ENCODE measurements around the gene FAS. TPM values are rescaled to one million over a fixed set of nuclear protein-coding genes. Genes with fewer than 3 reads are reported as not detected.
A peak's percentile ranks its signal among the peaks of the same experiment; 100 is the strongest.

The FAS gene
- total RNA-seq, 5 donors from 2014 or later (not counting 1 experiment from before 2014, with no cell fraction given): 18.4 to 32.6 (median 28.0) TPM

DNA sequence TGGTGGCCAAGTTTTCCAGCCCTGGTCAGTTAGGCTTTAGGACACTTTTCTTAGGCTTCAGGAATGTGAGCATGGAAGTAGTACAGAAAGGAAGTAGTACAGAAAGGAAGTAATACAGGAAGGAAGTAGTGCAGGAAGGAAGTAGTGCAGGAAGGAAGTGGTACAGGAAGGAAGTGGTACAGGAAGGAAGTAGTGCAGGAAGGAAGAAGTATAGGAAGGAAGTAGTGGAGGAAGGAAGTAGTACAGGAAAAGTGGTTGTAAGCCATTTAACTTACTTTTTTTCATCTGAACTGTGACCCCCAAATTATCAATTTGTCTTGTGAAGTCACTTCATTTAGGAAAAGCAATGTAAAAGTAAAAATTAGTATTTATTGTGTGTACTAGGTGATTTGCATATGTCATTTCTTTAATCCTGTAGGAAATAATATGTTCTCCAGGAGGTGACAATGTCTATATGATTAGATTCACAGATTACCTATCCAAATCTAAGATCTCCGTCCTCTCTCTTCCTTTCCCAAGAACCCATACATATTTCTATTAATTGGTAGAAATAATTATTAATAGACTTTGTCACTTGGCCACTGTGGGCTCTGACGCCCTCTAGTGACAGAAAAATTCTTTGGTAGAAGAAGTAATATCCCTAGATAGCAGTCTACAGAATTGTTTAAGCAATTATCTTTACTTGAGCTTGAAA is 3.9 kb upstream of the FAS start:
- no CpG with 5 or more reads among the region's 2 CpGs for whole genome bisulfite sequencing (ENCODE audit: insufficient coverage)
- POLR2A ChIA-PET: interaction anchor here in 1 of 2 donors (0.5 to 0.6 kb wide), 3 partner anchors 10 to 1901 kb away, joined by 3 to 9 read pairs (median 6); partner anchors contain the start of gene IFIT5
- DNase-seq (peak in 1 of 35 experiments; percentile 58), ATAC-seq (replicated peaks in 1 of 4) (no peak)
- H3K36me3 Mint-ChIP-seq: peaks cover 3% of the 10 kb centered on the region
- peaks cover 52 to 59% (median 55%) of the 10 kb centered on the region in 3 donors for H3K4me1 Mint-ChIP-seq
- CTCF ChIA-PET: interaction anchor here (0.6 to 2.0 kb wide), 12 partner anchors 8 to 174 kb away, joined by 3 to 13 read pairs (median 4); no protein-coding TSS in a partner anchor
- H3K4me3 ChIP-seq (ENCODE audit: control insufficient read depth in 1 of 2, extremely low read depth in 1 of 2, low read length in 1 of 2): no peak overlapping the region
- no peaks in the 10 kb centered on the region for H3K9me3 ChIP-seq
- peak overlapping the region in 1 of 3 donors; percentile 31 for H3K4me3 Mint-ChIP-seq
- peak overlapping the region; percentile 27 for H3K27ac ChIP-seq (ENCODE audit: low read length)
- no peaks in the 10 kb centered on the region for H3K27me3 ChIP-seq (replicated peaks in 1 of 2; ENCODE audit: control insufficient read depth in 2 of 2, extremely low read depth in 1 of 2, insufficient read depth in 2 of 2, low read length in 1 of 2)
- peaks cover 3 to 7% (median 5%) of the 10 kb centered on the region in 3 donors for H3K9me3 Mint-ChIP-seq
- peaks cover 8 to 18% of the 10 kb centered on the region in 2 experiments for H3K4me1 ChIP-seq (ENCODE audit: control insufficient read depth in 1 of 2, extremely low read depth in 1 of 2, insufficient read depth in 2 of 2, low read length in 2 of 2)
- peak overlapping the region; percentile 9 to 89 for H3K27ac Mint-ChIP-seq
- H3K36me3 ChIP-seq (ENCODE audit: control insufficient read depth in 2 of 2, extremely low read depth in 1 of 2, insufficient read depth in 1 of 2, low read length in 1 of 2): no peaks in the 10 kb centered on the region
- no peaks in the 10 kb centered on the region for H3K27me3 Mint-ChIP-seq

DNA sequence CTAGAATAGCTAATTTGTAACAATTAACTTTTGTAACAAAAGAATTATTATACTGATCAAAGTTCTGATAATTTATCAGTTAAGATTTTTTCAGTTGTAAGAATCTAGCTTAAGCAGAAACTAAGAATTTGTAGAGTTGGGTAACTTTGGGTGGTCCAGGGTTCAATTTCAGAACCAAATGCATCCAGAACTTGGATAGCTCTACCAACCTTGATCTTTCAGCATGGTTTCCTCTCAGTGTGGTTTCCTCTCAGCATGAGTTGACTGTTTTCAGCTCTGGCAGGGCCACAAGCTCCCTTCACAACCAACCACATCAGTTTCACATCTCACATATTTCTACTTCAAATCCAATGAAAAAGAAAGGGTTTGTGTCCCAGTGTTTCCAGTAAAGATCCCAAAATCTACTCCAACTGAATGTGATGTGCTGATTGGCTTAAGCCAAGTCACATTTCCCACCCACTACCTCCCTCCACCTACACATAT is 3.3 kb upstream of the FAS start:
- H3K27ac Mint-ChIP-seq: peak overlapping the region; percentile 61 to 79
- ChIA-PET POLR2A (interaction anchor here (0.5 to 0.6 kb wide), 5 partner anchors 9 to 1902 kb away, joined by 3 to 9 read pairs (median 3); partner anchors contain the start of gene IFIT5 (in 1 of the 2)), CTCF (interaction anchor here (0.7 to 2.0 kb wide), 12 partner anchors 9 to 152 kb away, joined by 3 to 13 read pairs (median 4); no protein-coding TSS in a partner anchor)
- H3K27me3 ChIP-seq (replicated peaks in 1 of 2; ENCODE audit: control insufficient read depth in 2 of 2, extremely low read depth in 1 of 2, insufficient read depth in 2 of 2, low read length in 1 of 2): no peaks in the 10 kb centered on the region
- H3K27ac ChIP-seq (ENCODE audit: low read length): peak overlapping the region; percentile 11
- DNase-seq: peak in 2 of 35 experiments; percentile 10 to 37
- H3K36me3 ChIP-seq (ENCODE audit: control insufficient read depth in 2 of 2, extremely low read depth in 1 of 2, insufficient read depth in 1 of 2, low read length in 1 of 2): no peaks in the 10 kb centered on the region
- H3K9me3 ChIP-seq: no peaks in the 10 kb centered on the region
- peaks cover 3% of the 10 kb centered on the region for H3K36me3 Mint-ChIP-seq
- H3K27me3 Mint-ChIP-seq: no peaks in the 10 kb centered on the region
- no peak overlapping the region for H3K4me3 ChIP-seq (ENCODE audit: control insufficient read depth in 1 of 2, extremely low read depth in 1 of 2, low read length in 1 of 2)
- ATAC-seq (replicated peaks in 1 of 4): no peak
- H3K4me1 ChIP-seq (ENCODE audit: control insufficient read depth in 1 of 2, extremely low read depth in 1 of 2, insufficient read depth in 2 of 2, low read length in 2 of 2): peaks cover 14 to 18% of the 10 kb centered on the region in 2 experiments
- H3K9me3 Mint-ChIP-seq: peaks cover 3 to 7% (median 5%) of the 10 kb centered on the region in 3 donors
- peaks cover 55 to 61% (median 59%) of the 10 kb centered on the region in 3 donors for H3K4me1 Mint-ChIP-seq
- no peak overlapping the region for H3K4me3 Mint-ChIP-seq

GRCh38 chr10:88987840-88988239 is 2.8 kb upstream of the FAS start:
- CTCF ChIA-PET: interaction anchor here (0.7 to 2.0 kb wide), 11 partner anchors 9 to 716 kb away, joined by 3 to 13 read pairs (median 5); no protein-coding TSS in a partner anchor
- Mint-ChIP-seq H3K4me3 (peak overlapping the region in 1 of 3 donors; percentile 36), H3K9me3 (peaks cover 3 to 7% (median 5%) of the 10 kb centered on the region in 3 donors)

GRCh38 chr10:88989423-88989822 is 1.2 kb upstream of the FAS start:
- H3K4me3 Mint-ChIP-seq: peak overlapping the region; percentile 94 to 98 (median 95)
- DNase-seq (no peak), ATAC-seq (replicated peaks in 1 of 4) (no peak)
- H3K27me3 Mint-ChIP-seq: no peaks in the 10 kb centered on the region
- H3K27me3 ChIP-seq (replicated peaks in 1 of 2; ENCODE audit: control insufficient read depth in 2 of 2, extremely low read depth in 1 of 2, insufficient read depth in 2 of 2, low read length in 1 of 2): no peaks in the 10 kb centered on the region
- CTCF ChIA-PET: interaction anchor here (1.0 to 1.9 kb wide), 6 partner anchors 8 to 224 kb away, joined by 3 to 5 read pairs (median 4); no protein-coding TSS in a partner anchor
- peaks cover 64 to 66% (median 64%) of the 10 kb centered on the region in 3 donors for H3K4me1 Mint-ChIP-seq
- peak overlapping the region; percentile 95 to 98 for H3K27ac Mint-ChIP-seq
- POLR2A ChIA-PET: no interaction called here
- peaks cover 3% of the 10 kb centered on the region for H3K36me3 Mint-ChIP-seq
- H3K36me3 ChIP-seq (ENCODE audit: control insufficient read depth in 2 of 2, extremely low read depth in 1 of 2, insufficient read depth in 1 of 2, low read length in 1 of 2): no peaks in the 10 kb centered on the region
- no peak overlapping the region for H3K4me3 ChIP-seq (ENCODE audit: control insufficient read depth in 1 of 2, extremely low read depth in 1 of 2, low read length in 1 of 2)
- peaks cover 3 to 7% (median 5%) of the 10 kb centered on the region in 3 donors for H3K9me3 Mint-ChIP-seq
- no CpG with 5 or more reads among the region's 2 CpGs for WGBS (ENCODE audit: insufficient coverage)
- H3K27ac ChIP-seq (ENCODE audit: low read length): peak overlapping the region; percentile 89
- H3K4me1 ChIP-seq (ENCODE audit: control insufficient read depth in 1 of 2, extremely low read depth in 1 of 2, insufficient read depth in 2 of 2, low read length in 2 of 2): peaks cover 18 to 27% of the 10 kb centered on the region in 2 experiments
- no peaks in the 10 kb centered on the region for H3K9me3 ChIP-seq

More at GRCh38 chr10:88987840-88988239, 2.8 kb upstream of the FAS start:
- no peaks in the 10 kb centered on the region for H3K36me3 ChIP-seq (ENCODE audit: control insufficient read depth in 2 of 2, extremely low read depth in 1 of 2, insufficient read depth in 1 of 2, low read length in 1 of 2)
- no peak for ATAC-seq (replicated peaks in 1 of 4)
- H3K4me1 ChIP-seq (ENCODE audit: control insufficient read depth in 1 of 2, extremely low read depth in 1 of 2, insufficient read depth in 2 of 2, low read length in 2 of 2): peaks cover 16 to 18% of the 10 kb centered on the region in 2 experiments
- no peak overlapping the region for H3K4me3 ChIP-seq (ENCODE audit: control insufficient read depth in 1 of 2, extremely low read depth in 1 of 2, low read length in 1 of 2)
- peaks cover 58 to 65% (median 62%) of the 10 kb centered on the region in 3 donors for H3K4me1 Mint-ChIP-seq
- H3K27me3 ChIP-seq (replicated peaks in 1 of 2; ENCODE audit: control insufficient read depth in 2 of 2, extremely low read depth in 1 of 2, insufficient read depth in 2 of 2, low read length in 1 of 2): no peaks in the 10 kb centered on the region
- no peaks in the 10 kb centered on the region for H3K9me3 ChIP-seq
- POLR2A ChIA-PET: interaction anchor here (0.6 kb wide), 2 partner anchors 15 to 250 kb away, joined by 3 read pairs; no protein-coding TSS in a partner anchor
- no peak for DNase-seq
- peaks cover 3% of the 10 kb centered on the region for H3K36me3 Mint-ChIP-seq
- no peaks in the 10 kb centered on the region for H3K27me3 Mint-ChIP-seq
- WGBS (ENCODE audit: insufficient coverage): no CpG with 5 or more reads among the region's 2 CpGs
- peak overlapping the region; percentile 11 for H3K27ac ChIP-seq (ENCODE audit: low read length)
- H3K27ac Mint-ChIP-seq: peak overlapping the region; percentile 61 to 79

GRCh38 chr10:88989824-88990383 is 694 bp upstream of the FAS start:
- DNase-seq (no peak), ATAC-seq (replicated peaks in 1 of 4) (no peak)
- Histone ChIP-seq H3K27me3 (replicated peaks in 1 of 2; ENCODE audit: control insufficient read depth in 2 of 2, extremely low read depth in 1 of 2, insufficient read depth in 2 of 2, low read length in 1 of 2) (no peaks in the 10 kb centered on the region), H3K27ac (ENCODE audit: low read length) (peak overlapping the region; percentile 89), H3K4me3 (ENCODE audit: control insufficient read depth in 1 of 2, extremely low read depth in 1 of 2, low read length in 1 of 2) (peak overlapping the region; percentile 94 to 99), H3K4me1 (ENCODE audit: control insufficient read depth in 1 of 2, extremely low read depth in 1 of 2, insufficient read depth in 2 of 2, low read length in 2 of 2) (peaks cover 18 to 27% of the 10 kb centered on the region in 2 experiments), H3K9me3 (no peaks in the 10 kb centered on the region), H3K36me3 (ENCODE audit: control insufficient read depth in 2 of 2, extremely low read depth in 1 of 2, insufficient read depth in 1 of 2, low read length in 1 of 2) (no peaks in the 10 kb centered on the region)
- H3K9me3 Mint-ChIP-seq: peaks cover 3 to 7% (median 5%) of the 10 kb centered on the region in 3 donors
- H3K27ac Mint-ChIP-seq: peak overlapping the region; percentile 95 to 98
- H3K4me3 Mint-ChIP-seq: peak overlapping the region; percentile 94 to 98 (median 95)
- H3K4me1 Mint-ChIP-seq: peaks cover 61 to 64% (median 63%) of the 10 kb centered on the region in 3 donors
- H3K36me3 Mint-ChIP-seq: peaks cover 3% of the 10 kb centered on the region
- CTCF ChIA-PET: interaction anchor here (0.5 to 2.7 kb wide), 15 partner anchors 9 to 224 kb away, joined by 3 to 9 read pairs (median 4); no protein-coding TSS in a partner anchor
- POLR2A ChIA-PET: interaction anchor here in 1 of 2 donors (1.0 to 1.2 kb wide), 3 partner anchors 9 to 181 kb away, joined by 3 to 7 read pairs (median 7); no protein-coding TSS in a partner anchor
- WGBS (ENCODE audit: insufficient coverage): 59% methylated on average over 4 of the region's 8 CpGs
- H3K27me3 Mint-ChIP-seq: no peaks in the 10 kb centered on the region

Measured in T-cell (primary cell).